Keratinocyte (primary cell): ENCODE results near the gene KRTAP10-12.

Source experiments
- CTCF ChIP-seq, 3 experiments: IDR thresholded peaks in 1 of 3; conservative IDR thresholded peaks in 1 of 3; optimal IDR thresholded peaks in 1 of 3; 2 replicates in 2 of 3; 3 replicates in 1 of 3; pipeline versions ENCODE3 to v1.5.1; 2011; ENCODE audit warnings: low read length in 3 of 3, mild to moderate bottlenecking in 3 of 3, moderate library complexity in 2 of 3, control low read depth in 1 of 3, inconsistent platforms in 1 of 3; ENCODE audit not compliant: insufficient read depth in 2 of 3; ENCODE audit errors: extremely low read depth in 1 of 3
- EZH2 ChIP-seq: IDR thresholded peaks from one replicate; pipeline ENCODE4 v1.6.1; 2012; ENCODE audit warnings: inconsistent platforms, mild to moderate bottlenecking, low read length, moderate library complexity

GRCh38 chr21:44722731-44723130 lies 25.8 kb downstream of the KRTAP10-12 start:
- no peak for TF ChIP-seq CTCF (optimal IDR thresholded peaks at IDR 0.05 in 1 of 3, IDR thresholded peaks at IDR 0.05 in 1 of 3, conservative IDR thresholded peaks at IDR 0.05 in 1 of 3; ENCODE audit: extremely low read depth in 1 of 3, insufficient read depth in 2 of 3, low read length in 3 of 3)
- TF ChIP-seq EZH2, result no peak
